HFF-Myc (cell line): ENCODE measurements around the gene MBOAT2.

ENCODE experiments used
- DNase-seq: peaks from one replicate; pipeline ENCODE4 v3.0.0-alpha.2; 2011; ENCODE audit warnings: low read depth; ENCODE audit errors: extremely low read depth
- H3K4me3 ChIP-seq: replicated peaks from 2 replicates; pipeline ENCODE4 v1.5.1; 2011; ENCODE audit warnings: low read depth, mild to moderate bottlenecking, control low read depth, low read length
- TF ChIP-seq, protein P1 (sequence below): IDR thresholded peaks from 2 replicates; pipeline ENCODE4 v1.5.1; 2012; ENCODE audit warnings: mild to moderate bottlenecking, low read depth, low read length, control low read depth; ENCODE audit errors: missing control alignments

MBOAT2 gene

DNA sequence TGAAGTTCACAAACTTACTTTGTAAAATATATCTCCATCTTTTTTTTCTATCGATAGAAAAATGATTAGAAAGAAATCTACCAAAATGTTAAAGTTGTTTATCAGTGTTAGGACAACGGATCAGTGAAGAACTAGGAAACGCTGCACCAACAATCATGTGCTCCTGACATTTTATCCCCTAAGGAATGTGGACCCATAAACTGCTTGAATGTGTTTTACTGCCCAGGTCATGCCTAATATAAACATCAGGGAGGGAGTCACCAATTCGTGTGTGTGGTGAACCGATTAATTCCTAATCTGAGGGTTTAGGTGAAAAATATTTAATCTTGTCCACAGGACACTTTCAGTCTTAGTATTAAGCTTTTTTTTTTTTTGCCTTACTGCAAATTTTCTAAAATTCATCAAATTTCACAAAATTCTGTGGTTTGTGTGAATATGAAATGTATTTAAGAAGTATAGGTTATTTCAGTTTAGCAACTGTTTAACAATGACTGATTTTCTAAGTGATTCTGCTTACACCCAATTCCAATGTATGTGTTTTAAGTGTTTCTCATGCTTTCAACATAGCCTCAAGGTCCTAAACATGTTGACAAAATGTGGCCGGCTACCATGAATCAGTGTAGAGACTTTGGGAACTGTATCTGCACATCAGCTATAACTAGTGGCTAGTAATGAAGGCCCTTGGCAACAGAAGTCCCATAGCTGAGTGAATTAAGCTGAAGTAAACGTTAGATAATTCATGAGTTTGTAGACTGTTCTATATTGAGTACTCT lies 155.0 kb downstream of the MBOAT2 start:
- no peak overlapping the region for H3K4me3 ChIP-seq
- no peak for DNase-seq
- TF ChIP-seq, protein P1, sequence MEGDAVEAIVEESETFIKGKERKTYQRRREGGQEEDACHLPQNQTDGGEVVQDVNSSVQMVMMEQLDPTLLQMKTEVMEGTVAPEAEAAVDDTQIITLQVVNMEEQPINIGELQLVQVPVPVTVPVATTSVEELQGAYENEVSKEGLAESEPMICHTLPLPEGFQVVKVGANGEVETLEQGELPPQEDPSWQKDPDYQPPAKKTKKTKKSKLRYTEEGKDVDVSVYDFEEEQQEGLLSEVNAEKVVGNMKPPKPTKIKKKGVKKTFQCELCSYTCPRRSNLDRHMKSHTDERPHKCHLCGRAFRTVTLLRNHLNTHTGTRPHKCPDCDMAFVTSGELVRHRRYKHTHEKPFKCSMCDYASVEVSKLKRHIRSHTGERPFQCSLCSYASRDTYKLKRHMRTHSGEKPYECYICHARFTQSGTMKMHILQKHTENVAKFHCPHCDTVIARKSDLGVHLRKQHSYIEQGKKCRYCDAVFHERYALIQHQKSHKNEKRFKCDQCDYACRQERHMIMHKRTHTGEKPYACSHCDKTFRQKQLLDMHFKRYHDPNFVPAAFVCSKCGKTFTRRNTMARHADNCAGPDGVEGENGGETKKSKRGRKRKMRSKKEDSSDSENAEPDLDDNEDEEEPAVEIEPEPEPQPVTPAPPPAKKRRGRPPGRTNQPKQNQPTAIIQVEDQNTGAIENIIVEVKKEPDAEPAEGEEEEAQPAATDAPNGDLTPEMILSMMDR: no peak

DNA sequence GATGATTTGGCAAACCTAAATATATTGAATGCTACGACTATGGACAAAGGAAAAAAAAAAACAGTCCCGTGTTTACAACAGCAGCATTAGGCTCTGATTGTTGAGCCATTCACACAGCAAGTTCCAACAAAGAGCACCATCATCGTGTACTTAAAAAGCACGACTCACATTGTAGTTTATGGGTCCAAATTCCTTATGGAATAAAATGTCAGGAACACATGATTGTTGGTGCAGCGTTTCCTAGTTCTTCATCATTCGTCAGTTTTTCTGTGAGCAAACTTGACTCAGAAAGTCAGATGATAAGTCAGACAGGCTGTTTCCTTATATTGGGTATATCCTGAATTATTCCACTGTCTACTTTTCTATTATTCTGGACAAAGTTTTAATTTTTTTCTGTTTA lies 156.1 kb downstream of the MBOAT2 start:
- DNase-seq: no peak
- no peak overlapping the region for H3K4me3 ChIP-seq
- TF ChIP-seq, protein P1: no peak

DNA sequence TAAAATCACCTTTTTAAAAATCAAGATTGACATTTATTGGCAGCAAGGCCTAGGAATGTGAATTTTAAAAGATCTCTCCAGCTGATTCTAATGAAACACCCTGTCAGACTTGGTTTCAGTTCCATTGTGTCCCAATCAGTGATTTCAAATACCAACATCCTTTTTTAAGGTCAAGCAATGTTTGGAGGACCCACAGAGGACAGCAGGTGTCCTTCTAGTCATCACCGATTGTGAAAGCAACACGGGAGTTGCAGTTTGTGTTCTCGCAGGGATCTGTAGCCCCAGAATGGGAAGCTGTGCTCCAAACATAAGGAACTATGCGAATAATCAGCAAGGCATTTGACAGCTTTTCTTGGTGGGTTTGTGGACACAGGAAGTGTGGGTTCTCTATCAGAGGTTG lies 161.6 kb downstream of the MBOAT2 start:
- no peak for DNase-seq
- TF ChIP-seq, protein P1: no peak
- no peak overlapping the region for H3K4me3 ChIP-seq

DNA sequence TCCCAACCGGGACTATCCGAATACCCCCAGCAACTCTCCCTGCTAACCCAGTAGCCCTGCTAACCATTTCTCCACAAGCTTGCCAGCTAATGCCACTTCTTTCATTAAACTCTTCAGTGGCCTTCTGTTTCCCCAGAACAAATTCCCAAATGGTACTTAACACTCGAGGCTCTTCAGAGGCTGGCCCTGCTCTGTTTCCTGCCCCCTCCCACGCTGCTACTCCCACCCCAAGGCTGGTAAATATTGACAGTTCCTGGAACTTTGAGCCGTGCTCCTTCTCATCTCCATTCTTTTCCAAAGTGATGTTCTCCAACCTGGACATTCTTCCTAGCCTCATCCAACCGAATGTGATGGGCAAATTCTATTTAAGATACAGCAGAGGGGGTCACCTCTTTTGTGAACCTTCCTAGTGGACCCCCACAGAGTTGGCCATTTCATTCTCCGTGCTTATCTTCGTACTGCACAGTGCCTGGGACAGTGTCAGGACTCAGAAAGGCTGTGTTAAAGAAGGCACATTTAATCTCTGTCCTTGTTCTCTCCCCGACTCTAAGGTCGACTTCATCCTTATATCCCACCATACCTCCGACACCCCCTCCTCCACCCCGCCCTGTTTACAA lies 162.9 kb downstream of the MBOAT2 start:
- TF ChIP-seq, protein P1: no peak
- no peak overlapping the region for H3K4me3 ChIP-seq
- no peak for DNase-seq

DNA sequence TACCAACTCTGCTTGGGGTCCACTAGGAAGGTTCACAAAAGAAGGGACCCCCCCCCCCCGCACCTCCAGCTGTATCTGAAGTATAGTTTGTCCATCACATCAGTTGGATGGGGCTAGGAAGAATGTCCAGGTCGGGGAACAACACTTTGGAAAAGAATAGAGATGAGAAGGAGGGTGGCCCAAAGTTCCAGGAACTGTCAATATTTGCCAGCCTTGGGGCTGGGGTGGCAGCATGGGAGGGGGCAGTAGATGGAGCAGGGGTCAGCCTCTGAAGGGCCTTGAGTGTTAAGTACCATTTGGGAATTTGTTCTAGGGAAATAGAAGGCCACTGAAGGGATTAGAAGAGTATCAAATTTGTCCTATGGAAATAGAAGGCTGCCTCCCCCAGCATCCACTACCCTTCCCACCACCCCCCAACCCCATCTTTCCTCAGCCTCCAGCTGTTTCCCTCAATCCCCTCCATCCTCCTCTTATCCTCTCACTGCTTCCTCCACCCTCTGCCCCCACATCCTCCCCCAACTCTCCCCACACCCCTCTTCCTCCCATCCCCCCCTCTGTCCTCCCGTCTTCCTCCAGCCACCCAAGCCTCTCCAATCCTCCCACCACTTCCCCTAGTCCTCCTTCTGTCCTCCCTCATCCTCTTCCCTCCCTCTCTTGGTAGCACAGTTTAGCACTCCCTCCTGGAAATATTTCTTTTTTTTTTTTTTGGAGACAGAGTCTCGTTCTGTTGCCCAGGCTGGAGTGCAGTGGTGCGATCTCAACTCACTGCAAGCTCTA lies 164.1 kb downstream of the MBOAT2 start:
- TF ChIP-seq, protein P1: no peak
- no peak for DNase-seq

DNA sequence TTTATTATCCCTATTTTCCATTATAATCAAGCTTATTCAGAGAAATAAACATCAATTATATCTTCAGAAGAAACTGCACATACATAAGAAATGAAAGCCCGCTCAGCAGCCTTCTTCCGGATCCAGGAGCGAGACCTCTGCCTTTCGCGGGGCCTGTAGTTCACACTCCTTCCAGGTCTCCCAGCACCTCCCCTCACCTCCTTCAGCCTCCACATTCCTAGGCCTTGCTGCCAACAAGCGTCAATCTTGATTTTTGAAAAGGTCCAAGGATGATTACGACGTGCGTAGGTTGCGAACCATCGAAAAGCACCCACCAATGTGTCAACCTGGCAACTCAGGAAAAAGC lies 165.7 kb downstream of the MBOAT2 start:
- H3K4me3 ChIP-seq: peak overlapping the region; percentile 68
- TF ChIP-seq, protein P1: no peak
- DNase-seq: no peak

More for the DNA sequence above, 164.1 kb downstream of the MBOAT2 start:
- no peak overlapping the region for H3K4me3 ChIP-seq
